Skeletal muscle satellite cell (primary cell): Measurements from ENCODE around the gene FANCC.

Experiments
- H3K27me3 ChIP-seq: 2 replicates; pipeline ENCODE4 v1.7.0; 2013; ENCODE audit warnings: low read length; ENCODE audit not compliant: control insufficient read depth, insufficient read depth
- H3K36me3 ChIP-seq: 2 replicates; pipeline ENCODE4 v1.7.0; 2013; ENCODE audit warnings: mild to moderate bottlenecking, control low read depth, low read length; ENCODE audit not compliant: insufficient read depth
- H3K4me1 ChIP-seq: 2 replicates; pipeline ENCODE4 v1.7.0; 2013; ENCODE audit warnings: low read length; ENCODE audit not compliant: control insufficient read depth, insufficient read depth
- H3K4me2 ChIP-seq: 2 replicates; pipeline ENCODE4 v1.7.0; 2013; ENCODE audit warnings: mild to moderate bottlenecking, low read length
- H3K4me3 ChIP-seq: 2 replicates; pipeline ENCODE4 v1.7.0; 2013; ENCODE audit warnings: low read length
- H3K9ac ChIP-seq: 2 replicates; pipeline ENCODE4 v1.7.0; 2013; ENCODE audit warnings: mild to moderate bottlenecking, low read depth, low read length, moderate library complexity
- H3K9me3 ChIP-seq: replicated peaks from 2 replicates; pipeline ENCODE4 v1.7.0; 2013; ENCODE audit warnings: mild to moderate bottlenecking, control low read depth, low read length

FANCC gene

DNA sequence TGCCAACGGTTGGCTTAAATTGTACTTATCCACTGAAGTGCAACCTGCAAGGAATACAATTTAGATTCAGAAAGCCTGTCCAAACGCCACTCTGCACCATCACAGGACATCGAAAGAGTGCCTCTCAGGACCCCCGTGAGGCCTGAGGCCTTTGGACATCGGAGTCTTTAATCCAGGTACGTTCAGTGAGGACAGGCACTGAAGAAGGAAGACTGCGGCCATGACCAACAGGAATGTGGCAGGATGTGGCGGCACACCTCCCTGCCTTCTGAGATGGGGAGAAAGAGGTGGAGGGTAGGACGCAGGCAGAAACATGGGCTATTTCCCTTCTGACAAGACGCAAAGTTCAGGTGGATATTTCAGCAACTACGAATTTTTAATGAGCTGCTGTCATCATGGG lies 205.8 kb downstream of the FANCC start:
- peaks cover 30% of the 10 kb centered on the region for H3K36me3 ChIP-seq
- no peak overlapping the region for H3K4me3 ChIP-seq
- H3K9me3 ChIP-seq: no peaks in the 10 kb centered on the region
- H3K27me3 ChIP-seq: no peaks in the 10 kb centered on the region
- H3K9ac ChIP-seq: no peak overlapping the region
- H3K4me1 ChIP-seq: peaks cover 29% of the 10 kb centered on the region
- no peak overlapping the region for H3K4me2 ChIP-seq

DNA sequence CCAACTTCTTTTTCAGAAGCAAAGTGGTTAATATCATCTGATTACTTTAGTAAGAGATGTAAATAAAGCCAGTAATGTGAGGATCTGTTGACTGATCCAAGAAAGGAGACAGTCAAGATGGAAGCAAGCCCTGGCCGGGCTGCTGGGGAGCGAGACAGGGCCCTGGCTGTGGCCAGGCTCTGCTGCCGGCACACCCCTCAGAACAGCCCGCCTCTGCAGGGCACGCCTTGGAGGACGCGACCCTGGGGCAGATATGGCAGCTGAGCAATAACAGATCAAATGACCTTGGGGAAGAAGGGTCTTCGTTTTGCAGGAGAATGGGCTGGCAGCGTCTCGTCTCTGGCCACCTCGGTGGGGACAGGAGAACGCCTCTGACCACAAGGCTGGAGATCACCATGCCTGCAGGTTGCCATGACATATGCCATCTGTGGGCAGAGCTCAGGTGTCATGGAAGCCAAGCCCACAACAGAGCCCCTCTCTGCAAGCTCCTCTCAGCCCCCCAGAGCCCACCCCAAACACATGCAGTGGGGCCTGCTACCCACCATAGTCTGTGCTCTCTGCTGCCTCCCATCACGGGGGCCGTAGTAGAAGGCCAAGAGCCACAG lies 206.5 kb downstream of the FANCC start:
- Histone ChIP-seq H3K4me3 (no peak overlapping the region), H3K9ac (no peak overlapping the region), H3K4me1 (peaks cover 30% of the 10 kb centered on the region), H3K4me2 (no peak overlapping the region), H3K36me3 (peaks cover 33% of the 10 kb centered on the region), H3K27me3 (no peaks in the 10 kb centered on the region), H3K9me3 (no peaks in the 10 kb centered on the region)

DNA sequence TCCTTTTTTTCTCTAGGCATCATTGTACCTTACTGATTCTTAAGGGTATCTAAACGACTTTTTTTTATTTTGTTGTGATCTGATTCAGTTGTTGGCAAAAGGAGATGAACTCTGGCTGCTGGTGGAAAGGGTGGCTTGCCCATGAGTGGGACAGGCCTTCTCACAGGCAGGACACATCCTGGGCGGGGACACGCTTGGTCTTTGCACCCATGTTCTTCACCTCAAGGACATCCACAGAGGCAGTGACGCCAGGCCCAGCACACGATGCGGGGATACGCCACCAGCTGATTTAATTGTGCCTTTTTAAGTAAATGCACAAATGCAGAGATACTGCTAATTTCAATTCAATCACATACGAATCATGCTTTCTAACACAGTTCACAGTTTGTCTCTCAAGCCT lies 208.1 kb downstream of the FANCC start:
- Histone ChIP-seq H3K4me1 (peaks cover 30% of the 10 kb centered on the region), H3K9ac (no peak overlapping the region), H3K4me3 (no peak overlapping the region), H3K27me3 (no peaks in the 10 kb centered on the region), H3K4me2 (no peak overlapping the region), H3K9me3 (no peaks in the 10 kb centered on the region), H3K36me3 (peaks cover 32% of the 10 kb centered on the region)

DNA sequence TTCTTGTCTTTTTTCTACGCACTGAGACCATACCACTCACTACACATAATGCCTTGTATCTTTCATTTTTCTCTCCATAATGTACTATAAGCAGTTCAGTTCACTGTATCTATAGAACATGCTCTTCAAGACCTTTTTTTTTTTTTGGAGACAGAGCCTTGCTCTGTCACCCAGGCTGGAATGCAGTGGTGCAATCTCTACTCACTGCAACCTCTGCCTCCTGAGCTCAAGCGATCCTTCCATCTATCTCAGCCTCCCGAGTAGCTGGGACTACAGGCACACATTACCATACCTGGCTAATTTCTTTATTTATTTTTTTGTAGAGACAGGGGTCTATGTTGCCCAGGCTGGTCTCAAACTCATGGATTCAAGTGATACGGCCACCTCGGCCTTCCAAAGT lies 208.7 kb downstream of the FANCC start:
- H3K36me3 ChIP-seq: peaks cover 31% of the 10 kb centered on the region
- peaks cover 32% of the 10 kb centered on the region for H3K4me1 ChIP-seq
- no peak overlapping the region for H3K9ac ChIP-seq
- no peak overlapping the region for H3K4me2 ChIP-seq
- no peaks in the 10 kb centered on the region for H3K9me3 ChIP-seq
- no peaks in the 10 kb centered on the region for H3K27me3 ChIP-seq
- no peak overlapping the region for H3K4me3 ChIP-seq

DNA sequence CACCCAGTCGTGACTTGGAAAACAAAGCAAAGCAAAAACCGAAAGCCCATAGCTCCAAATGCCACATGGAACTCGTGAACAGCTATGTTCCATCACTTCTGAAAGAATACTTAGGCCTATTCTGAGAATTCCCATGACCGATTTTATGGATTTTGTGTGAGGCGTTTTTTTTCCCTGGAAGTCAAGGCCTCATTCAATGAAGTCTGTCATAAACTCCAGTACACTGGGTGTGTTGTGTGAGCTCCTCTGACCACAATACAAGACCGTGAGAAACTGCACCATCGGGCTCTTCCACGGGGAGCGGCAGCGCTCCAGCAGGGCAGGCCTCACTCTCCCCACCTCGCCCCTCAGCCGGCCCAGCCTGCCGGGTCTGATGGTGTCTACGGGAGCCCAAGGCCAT lies 209.5 kb downstream of the FANCC start:
- no peak overlapping the region for H3K4me3 ChIP-seq
- H3K36me3 ChIP-seq: peaks cover 31% of the 10 kb centered on the region
- H3K4me1 ChIP-seq: peaks cover 39% of the 10 kb centered on the region
- H3K4me2 ChIP-seq: peak overlapping the region; percentile 68
- H3K27me3 ChIP-seq: no peaks in the 10 kb centered on the region
- no peaks in the 10 kb centered on the region for H3K9me3 ChIP-seq
- H3K9ac ChIP-seq: peak overlapping the region; percentile 38

DNA sequence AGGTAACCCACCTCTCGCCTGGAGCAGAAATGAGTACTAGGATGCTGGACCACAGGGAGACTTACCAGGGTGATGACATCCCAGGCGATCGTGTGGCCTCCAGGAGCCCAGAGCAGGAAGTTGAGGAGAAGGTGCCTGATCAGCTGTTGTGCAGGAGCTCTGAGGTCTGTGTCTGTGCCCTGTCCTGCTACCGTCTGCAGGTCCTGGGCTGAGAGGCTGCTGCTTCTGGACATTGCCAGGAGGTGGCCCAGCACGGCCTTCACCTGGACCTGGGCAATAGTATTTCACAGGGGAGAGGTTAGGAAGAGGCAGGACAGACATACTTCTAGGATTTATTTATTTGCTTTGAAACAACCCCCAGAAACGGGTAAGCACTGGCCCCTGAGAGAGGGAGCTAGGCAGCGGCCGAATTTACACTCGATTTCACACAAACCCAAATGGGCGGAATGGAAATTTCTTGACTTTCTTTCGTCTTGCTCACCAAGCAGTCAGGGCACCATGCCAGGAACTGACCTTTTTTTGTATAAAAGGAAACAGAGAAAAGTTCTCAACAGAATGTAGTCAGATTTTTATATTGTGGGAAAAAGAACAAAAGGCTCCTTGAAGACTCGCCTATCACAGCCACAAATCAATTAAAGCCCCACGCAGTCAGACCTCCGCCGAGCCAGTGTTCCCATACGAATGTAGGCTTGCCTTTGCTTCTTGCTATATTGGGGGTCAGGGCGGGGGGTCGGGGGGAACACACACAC lies 210.3 kb downstream of the FANCC start:
- H3K9ac ChIP-seq: peak overlapping the region; percentile 38
- H3K4me3 ChIP-seq: peak overlapping the region; percentile 22
- H3K9me3 ChIP-seq: no peaks in the 10 kb centered on the region
- H3K4me2 ChIP-seq: peak overlapping the region; percentile 68
- peaks cover 43% of the 10 kb centered on the region for H3K4me1 ChIP-seq
- no peaks in the 10 kb centered on the region for H3K27me3 ChIP-seq
- peaks cover 32% of the 10 kb centered on the region for H3K36me3 ChIP-seq

DNA sequence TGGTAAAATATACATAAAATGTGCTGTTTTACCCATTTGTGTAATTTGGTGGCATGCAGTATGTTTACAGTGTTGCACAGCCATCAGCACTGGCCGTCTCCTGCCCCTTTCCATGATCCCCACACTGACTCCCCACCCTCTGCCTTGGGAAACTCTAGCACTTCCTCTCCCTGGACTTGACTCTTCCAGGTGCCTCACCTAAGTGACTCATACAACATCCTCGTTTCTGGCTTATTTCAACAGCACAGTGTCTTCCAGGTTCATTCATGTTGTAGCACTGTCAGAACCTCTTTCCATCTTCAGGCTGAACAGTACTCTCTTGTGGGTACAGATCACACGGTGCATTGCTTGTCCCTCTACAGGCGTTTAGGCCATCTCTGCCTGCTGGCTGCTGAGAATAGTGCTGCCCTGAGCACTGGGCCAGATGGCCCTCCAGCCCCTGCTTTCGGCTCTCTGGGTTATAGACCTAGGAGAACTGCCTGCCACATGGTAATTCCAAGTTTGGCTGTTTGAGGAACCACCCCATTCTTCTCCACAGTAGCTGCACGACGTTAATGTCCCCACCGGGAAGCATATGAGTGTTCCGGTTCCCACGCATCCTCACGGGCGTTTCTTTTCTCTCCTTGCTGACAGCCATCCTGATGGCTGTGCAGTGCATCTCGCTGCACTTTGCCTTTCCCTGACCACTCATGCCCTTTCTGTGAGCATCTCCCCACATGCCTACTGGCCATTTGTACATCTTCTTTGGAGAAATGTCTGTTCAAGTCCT lies 211.8 kb downstream of the FANCC start:
- Histone ChIP-seq H3K4me1 (peaks cover 57% of the 10 kb centered on the region), H3K4me3 (no peak overlapping the region), H3K4me2 (no peak overlapping the region), H3K9ac (no peak overlapping the region), H3K36me3 (peaks cover 25% of the 10 kb centered on the region), H3K27me3 (no peaks in the 10 kb centered on the region), H3K9me3 (no peaks in the 10 kb centered on the region)

DNA sequence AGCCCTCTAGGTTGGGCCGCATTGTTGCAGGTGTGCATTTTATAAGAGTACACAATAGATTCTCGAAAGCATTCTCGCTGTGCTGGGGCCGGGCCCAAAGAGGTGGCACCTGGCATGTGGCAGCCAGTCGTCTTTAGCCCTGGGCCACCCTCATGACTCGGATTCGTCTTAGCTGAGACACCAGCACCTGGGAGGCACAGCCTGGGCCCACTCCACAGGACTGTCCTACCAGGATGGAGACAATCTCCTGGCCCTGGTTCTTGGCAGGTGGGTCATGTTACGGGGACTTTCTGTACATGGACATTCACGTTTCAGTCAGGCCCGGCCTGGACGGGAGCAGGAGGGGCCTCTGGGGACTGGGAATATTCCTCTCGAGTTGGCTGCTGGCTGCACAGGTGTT lies 212.5 kb downstream of the FANCC start:
- Histone ChIP-seq H3K27me3 (no peaks in the 10 kb centered on the region), H3K4me3 (no peak overlapping the region), H3K4me2 (no peak overlapping the region), H3K36me3 (peaks cover 27% of the 10 kb centered on the region), H3K4me1 (peaks cover 64% of the 10 kb centered on the region), H3K9ac (no peak overlapping the region), H3K9me3 (no peaks in the 10 kb centered on the region)

DNA sequence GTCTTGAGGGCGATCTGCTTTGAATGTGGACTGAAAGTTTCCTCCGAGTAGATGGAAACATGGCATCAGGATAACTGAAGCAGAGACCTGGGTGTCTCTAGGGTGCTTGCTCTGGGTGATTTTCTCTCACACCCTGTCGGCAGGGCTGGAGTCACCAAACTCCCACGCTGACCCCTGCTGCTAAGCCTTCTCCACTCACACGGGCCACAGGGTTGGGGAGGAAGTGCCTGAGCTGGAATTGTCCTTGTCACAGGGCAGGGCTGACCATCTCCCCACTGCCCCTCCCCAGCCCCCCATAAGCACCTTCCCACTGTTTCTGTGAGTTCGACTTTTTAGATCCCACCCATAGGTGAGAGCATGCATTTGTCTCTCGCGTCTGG lies 212.9 kb downstream of the FANCC start:
- no peak overlapping the region for H3K4me3 ChIP-seq
- H3K9me3 ChIP-seq: no peaks in the 10 kb centered on the region
- no peak overlapping the region for H3K4me2 ChIP-seq
- no peaks in the 10 kb centered on the region for H3K27me3 ChIP-seq
- peaks cover 27% of the 10 kb centered on the region for H3K36me3 ChIP-seq
- H3K4me1 ChIP-seq: peaks cover 68% of the 10 kb centered on the region
- no peak overlapping the region for H3K9ac ChIP-seq

DNA sequence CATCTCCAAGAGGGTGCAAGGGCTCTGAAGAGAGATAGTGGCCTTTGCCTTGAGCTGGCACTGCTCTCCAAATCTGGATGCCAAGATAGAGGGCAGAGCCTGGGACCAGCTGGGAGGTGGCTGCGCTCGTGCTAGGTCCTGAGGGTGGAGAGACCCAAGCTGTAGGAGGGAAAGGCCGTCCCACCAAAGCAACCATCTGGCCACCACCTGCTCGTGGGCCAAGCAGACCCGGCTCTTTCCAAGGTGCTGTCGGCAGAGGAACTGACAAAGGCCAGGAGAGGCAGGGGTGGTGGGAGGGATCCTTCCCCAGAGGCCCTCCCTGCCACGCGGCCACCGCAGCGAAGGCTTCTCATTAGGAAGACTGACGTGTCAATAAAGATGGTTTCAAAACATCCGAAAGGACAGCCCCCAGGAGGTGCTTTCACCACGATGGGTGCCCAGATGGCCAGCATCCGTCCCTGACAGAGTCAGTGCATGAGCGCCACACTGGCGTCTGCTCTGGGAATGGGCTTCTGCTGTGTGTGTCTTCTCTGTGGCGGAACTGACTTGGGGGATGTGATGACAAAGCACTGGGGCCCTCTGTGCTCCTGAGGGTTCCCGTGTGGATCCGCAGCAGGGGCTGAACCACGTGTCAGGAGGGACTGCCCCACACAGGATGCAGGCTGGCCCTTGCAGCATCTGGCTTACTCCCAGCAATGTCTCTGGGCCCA lies 213.5 kb downstream of the FANCC start:
- Histone ChIP-seq H3K27me3 (no peaks in the 10 kb centered on the region), H3K9ac (no peak overlapping the region), H3K4me3 (no peak overlapping the region), H3K36me3 (peaks cover 28% of the 10 kb centered on the region), H3K4me1 (peaks cover 71% of the 10 kb centered on the region), H3K4me2 (no peak overlapping the region), H3K9me3 (no peaks in the 10 kb centered on the region)

DNA sequence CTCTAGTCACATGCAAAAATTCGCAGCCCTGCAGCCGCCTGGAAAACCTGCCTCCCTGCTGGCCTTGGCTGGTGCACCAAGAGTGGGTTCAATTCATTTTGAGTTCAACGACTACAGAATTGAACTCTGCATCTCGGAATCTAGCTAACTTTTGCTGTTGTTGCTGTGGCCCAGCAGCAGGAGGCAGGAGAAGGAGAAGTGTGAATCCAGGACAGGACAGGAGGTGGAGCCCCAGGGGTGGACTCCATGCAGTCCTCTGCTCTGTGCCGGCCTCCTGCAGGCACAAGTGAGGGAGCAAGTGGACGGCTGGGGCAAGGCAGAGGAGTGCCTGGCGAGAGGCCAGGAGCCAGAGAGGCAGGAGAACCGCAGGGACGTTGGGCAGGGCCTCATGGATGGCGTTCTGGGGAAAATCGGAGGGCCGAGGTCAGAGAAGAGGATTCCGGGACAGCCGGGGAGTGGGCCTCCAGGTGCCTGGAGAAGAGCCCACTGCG lies 214.2 kb downstream of the FANCC start:
- Histone ChIP-seq H3K9ac (no peak overlapping the region), H3K27me3 (no peaks in the 10 kb centered on the region), H3K4me2 (no peak overlapping the region), H3K4me1 (peaks cover 69% of the 10 kb centered on the region), H3K9me3 (no peaks in the 10 kb centered on the region), H3K4me3 (no peak overlapping the region), H3K36me3 (peaks cover 30% of the 10 kb centered on the region)
